Parathyroid adenoma (tissue), 2 donors: ENCODE results near the gene ZNF140.

Experiments used
- H2AFZ ChIP-seq: fragments of 300-600 bp; sonication (generic); one replicate; pipeline ENCODE4 v1.7.0; 2017; ENCODE audit warnings: antibody characterized with exemption, mild to moderate bottlenecking
- H3K27ac ChIP-seq: fragments of 300-600 bp; sonication (generic); one replicate; pipeline ENCODE4 v1.7.0; 2017
- H3K27me3 ChIP-seq: fragments of 300-600 bp; sonication (generic); one replicate; pipeline ENCODE4 v1.7.0; 2017; ENCODE audit warnings: low read length; ENCODE audit not compliant: control insufficient read depth, insufficient read depth
- H3K36me3 ChIP-seq: fragments of 300-600 bp; sonication (generic); one replicate; pipeline ENCODE4 v1.7.0; 2017; ENCODE audit warnings: low read length; ENCODE audit not compliant: control insufficient read depth, insufficient read depth
- H3K4me1 ChIP-seq: fragments of 300-600 bp; sonication (generic); one replicate; pipeline ENCODE4 v1.7.0; 2017; ENCODE audit warnings: control low read depth
- H3K4me2 ChIP-seq: fragments of 300-600 bp; sonication (generic); one replicate; pipeline ENCODE4 v1.7.0; 2017; ENCODE audit warnings: low read length
- H3K4me3 ChIP-seq: fragments of 300-600 bp; sonication (generic); one replicate; pipeline ENCODE4 v1.7.0; 2017; ENCODE audit warnings: low read depth, low read length
- H3K79me2 ChIP-seq: fragments of 300-600 bp; sonication (generic); one replicate; pipeline ENCODE4 v1.7.0; 2017; ENCODE audit warnings: control low read depth
- H3K9ac ChIP-seq: fragments of 300-600 bp; sonication (generic); one replicate; pipeline ENCODE4 v1.7.0; 2017; ENCODE audit warnings: mild to moderate bottlenecking
- H3K9me3 ChIP-seq: fragments of 300-600 bp; sonication (generic); one replicate; pipeline ENCODE4 v1.7.0; 2017; ENCODE audit warnings: low read length; ENCODE audit not compliant: control insufficient read depth
- CTCF ChIP-seq: fragments of 300-600 bp; sonication (generic); IDR thresholded peaks from one replicate; pipeline ENCODE4 v1.7.0; 2017; ENCODE audit warnings: antibody characterized with exemption, mild to moderate bottlenecking
- donor health status: primary hyperparathyroidism.

The ZNF140 gene

GRCh38 chr12:133057446-133057845 lies 23.3 kb upstream of the ZNF140 start:
- H3K4me2 ChIP-seq = no peak overlapping the region
- H3K4me3 ChIP-seq = no peak overlapping the region
- H3K9me3 ChIP-seq = peaks cover 50% of the 10 kb centered on the region
- no peak overlapping the region for H3K9ac ChIP-seq
- no peaks in the 10 kb centered on the region for H3K4me1 ChIP-seq
- H2AFZ ChIP-seq = no peak overlapping the region
- no peak for TF ChIP-seq CTCF
- H3K27me3 ChIP-seq = no peaks in the 10 kb centered on the region
- H3K36me3 ChIP-seq = peaks cover 46% of the 10 kb centered on the region
- no peak overlapping the region for H3K27ac ChIP-seq
- no peaks in the 10 kb centered on the region for H3K79me2 ChIP-seq

GRCh38 chr12:133058203-133059113 lies 22.3 kb upstream of the ZNF140 start:
- H3K4me2 ChIP-seq = no peak overlapping the region
- no peaks in the 10 kb centered on the region for H3K27me3 ChIP-seq
- H3K9me3 ChIP-seq = peaks cover 51% of the 10 kb centered on the region
- no peaks in the 10 kb centered on the region for H3K4me1 ChIP-seq
- peaks cover 44% of the 10 kb centered on the region for H3K36me3 ChIP-seq
- H2AFZ ChIP-seq = no peak overlapping the region
- H3K79me2 ChIP-seq = no peaks in the 10 kb centered on the region
- no peak overlapping the region for H3K4me3 ChIP-seq
- no peak for TF ChIP-seq CTCF
- H3K27ac ChIP-seq = no peak overlapping the region
- no peak overlapping the region for H3K9ac ChIP-seq

DNA sequence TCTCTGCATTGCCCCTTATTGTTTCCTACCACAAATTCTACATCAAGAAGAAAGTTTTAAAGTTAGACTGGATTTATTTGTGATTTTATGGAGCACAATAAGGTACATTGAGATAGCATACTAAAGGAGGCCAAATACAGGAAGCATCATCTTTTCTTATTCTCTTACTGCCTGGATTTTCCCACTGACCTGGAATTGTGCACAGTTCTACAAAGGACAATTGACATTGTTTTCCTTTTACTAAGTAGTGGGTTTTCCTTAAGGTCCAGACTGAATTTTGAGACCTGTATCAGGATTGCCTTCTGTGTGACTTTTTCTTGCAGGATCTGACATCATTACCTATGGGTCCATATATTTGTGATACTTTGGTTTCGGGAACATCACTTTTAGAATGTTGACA lies 18.8 kb upstream of the ZNF140 start:
- Histone ChIP-seq H3K27me3 (no peaks in the 10 kb centered on the region), H3K9me3 (peaks cover 43% of the 10 kb centered on the region), H3K79me2 (no peaks in the 10 kb centered on the region), H3K36me3 (peaks cover 31% of the 10 kb centered on the region), H3K4me2 (no peak overlapping the region), H3K4me3 (no peak overlapping the region), H3K27ac (no peak overlapping the region), H3K4me1 (no peaks in the 10 kb centered on the region), H3K9ac (no peak overlapping the region), H2AFZ (no peak overlapping the region)
- no peak for TF ChIP-seq CTCF

- Histone ChIP-seq H3K4me3 (no peak overlapping the region), H3K9me3 (peaks cover 30% of the 10 kb centered on the region), H2AFZ (no peak overlapping the region), H3K9ac (no peak overlapping the region), H3K79me2 (no peaks in the 10 kb centered on the region), H3K36me3 (peaks cover 21% of the 10 kb centered on the region), H3K27me3 (no peaks in the 10 kb centered on the region), H3K4me1 (no peaks in the 10 kb centered on the region), H3K4me2 (no peak overlapping the region), H3K27ac (no peak overlapping the region)
- no peak for TF ChIP-seq CTCF
Observed at GRCh38 chr12:133063556-133063955, 17.2 kb upstream of the ZNF140 start.

DNA sequence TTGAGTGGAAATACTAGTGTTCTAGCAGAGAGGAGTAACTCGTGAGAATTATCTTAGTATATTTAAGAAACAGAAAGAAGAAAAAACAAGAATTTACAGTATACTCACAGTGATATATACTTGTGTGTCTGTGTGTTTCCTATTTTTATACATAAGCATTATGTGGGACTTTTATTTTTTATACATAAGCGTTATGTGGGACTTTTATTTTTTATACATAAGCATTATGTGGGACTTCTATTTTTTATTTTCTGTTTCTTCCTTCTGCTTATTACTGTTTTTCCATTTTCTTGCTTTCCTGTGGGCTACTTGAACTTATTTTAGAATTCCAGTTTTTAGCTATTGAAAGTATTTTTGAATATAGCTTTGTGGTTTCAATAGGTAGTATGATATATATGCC lies 6.9 kb upstream of the ZNF140 start:
- Histone ChIP-seq H3K36me3 (no peaks in the 10 kb centered on the region), H3K4me2 (no peak overlapping the region), H3K4me3 (no peak overlapping the region), H3K9me3 (no peaks in the 10 kb centered on the region), H2AFZ (no peak overlapping the region), H3K27me3 (no peaks in the 10 kb centered on the region), H3K27ac (no peak overlapping the region), H3K4me1 (no peaks in the 10 kb centered on the region), H3K79me2 (no peaks in the 10 kb centered on the region), H3K9ac (no peak overlapping the region)
- no peak for TF ChIP-seq CTCF
